Stimulated activated CD4-positive, alpha-beta T cell treated with anti-CD3 and anti-CD28 coated beads, Interleukin-4, amount 100 ng/mL, for 24 hours (primary cell): ENCODE results near the gene RSPH1.
"Not testable (repeated sequence)": the region's sequence is repeated elsewhere in the genome, so short reads cannot be mapped to it uniquely, and the experiment has no call there.

Source experiments
- DNase-seq: peaks from one replicate; pipeline ENCODE4 v3.0.0-alpha.2; 2020

The RSPH1 gene

DNA sequence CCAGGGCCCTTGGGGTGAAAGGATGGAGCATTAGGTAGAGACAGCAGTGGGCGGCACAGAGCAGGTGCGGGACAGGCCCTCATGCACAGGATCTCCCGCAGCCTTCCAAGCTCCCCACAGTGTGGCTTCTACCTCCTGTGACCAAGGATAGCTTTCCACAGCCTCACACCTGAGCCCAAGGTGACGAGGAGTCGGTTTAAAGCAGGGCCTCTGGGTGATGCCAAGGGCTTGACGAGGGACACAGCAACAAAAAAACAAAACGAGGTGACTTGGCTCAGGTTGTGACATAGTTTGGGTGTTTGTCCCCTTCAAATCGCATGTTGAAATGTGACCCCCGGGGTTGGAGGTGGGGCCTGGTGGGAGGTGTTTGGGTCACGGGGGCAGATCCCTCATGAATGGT is 15.3 kb downstream of the RSPH1 start:
- no peak for DNase-seq

DNA sequence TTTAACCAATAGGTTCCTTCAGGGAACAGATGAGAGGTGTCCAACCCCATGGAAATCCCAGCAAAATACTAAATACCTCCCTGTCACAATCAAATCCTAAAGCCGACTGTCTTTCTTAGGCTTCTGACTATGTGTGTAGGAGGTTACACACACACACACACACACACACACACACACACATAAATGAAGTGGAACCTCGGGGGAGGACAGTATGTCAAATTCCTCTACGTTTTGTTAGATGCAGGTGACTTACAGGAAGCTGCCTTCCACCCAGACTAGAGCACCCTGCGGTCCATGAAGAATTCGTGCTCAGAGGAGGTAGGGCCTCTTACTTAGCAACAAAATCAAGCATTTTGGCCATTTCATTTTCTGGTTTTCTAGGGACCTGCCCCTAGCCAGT is 16.4 kb downstream of the RSPH1 start:
- DNase-seq, result no peak

DNA sequence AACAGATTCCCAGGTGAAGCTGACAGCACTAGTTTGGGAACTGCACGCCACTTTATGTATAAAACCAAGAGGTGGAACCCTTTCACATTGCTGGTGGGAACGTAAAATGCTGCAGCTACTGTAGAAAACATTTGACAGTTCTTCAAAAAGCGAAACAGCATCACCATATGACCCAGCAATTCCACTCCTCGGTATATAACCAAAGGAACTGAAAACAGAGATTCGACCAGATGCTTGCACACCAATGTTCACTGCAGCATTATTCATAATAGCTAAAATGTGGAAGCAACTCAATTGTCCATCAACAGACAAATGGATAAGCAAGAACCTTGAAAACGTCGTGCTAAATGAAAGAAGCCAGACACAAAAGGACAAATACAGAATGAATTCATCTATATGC is 17.5 kb downstream of the RSPH1 start:
- no peak for DNase-seq

DNA sequence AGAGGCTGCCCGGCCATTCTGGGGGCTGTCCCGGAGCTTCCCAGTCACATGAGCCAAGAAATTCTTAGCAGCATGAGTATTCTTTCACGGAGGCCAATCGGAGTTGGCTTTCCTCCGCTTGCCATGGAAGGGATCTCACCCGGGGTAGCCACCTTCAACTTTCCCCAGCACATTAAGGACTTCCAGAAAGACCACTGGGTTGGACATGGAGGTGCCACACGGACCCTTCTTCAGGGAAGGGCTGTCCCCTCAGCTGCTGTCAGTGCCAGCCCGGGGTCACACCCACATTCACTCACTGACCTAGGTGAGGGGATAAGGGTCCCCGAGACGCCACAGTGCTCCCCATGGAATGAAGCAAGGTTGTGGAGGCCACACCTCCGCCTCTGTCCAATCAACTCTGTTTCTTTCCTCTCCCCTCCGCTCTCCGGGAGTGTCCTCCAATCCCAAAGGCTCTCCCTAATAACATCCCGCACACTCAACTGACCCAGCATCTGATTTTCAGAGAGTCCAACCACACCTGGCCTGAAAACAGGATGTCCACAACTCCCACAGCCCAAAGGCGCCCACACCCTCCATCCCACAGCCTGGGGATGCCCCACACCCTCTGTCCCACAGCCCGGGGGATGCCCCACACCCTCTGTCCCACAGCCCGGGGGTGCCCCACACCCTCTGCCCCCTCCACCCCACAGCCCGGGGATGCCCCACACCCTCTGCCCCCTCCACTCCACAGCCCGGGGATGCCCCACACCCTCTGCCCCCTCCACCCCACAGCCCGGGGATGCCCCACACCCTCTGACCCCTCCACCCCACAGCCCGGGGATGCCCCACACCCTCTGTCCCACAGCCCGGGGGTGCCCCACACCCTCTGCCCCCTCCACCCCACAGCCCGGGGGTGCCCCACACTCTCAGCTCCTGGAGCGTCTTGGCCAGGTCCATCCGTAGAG is 19.4 kb downstream of the RSPH1 start:
- DNase-seq, result no peak

DNA sequence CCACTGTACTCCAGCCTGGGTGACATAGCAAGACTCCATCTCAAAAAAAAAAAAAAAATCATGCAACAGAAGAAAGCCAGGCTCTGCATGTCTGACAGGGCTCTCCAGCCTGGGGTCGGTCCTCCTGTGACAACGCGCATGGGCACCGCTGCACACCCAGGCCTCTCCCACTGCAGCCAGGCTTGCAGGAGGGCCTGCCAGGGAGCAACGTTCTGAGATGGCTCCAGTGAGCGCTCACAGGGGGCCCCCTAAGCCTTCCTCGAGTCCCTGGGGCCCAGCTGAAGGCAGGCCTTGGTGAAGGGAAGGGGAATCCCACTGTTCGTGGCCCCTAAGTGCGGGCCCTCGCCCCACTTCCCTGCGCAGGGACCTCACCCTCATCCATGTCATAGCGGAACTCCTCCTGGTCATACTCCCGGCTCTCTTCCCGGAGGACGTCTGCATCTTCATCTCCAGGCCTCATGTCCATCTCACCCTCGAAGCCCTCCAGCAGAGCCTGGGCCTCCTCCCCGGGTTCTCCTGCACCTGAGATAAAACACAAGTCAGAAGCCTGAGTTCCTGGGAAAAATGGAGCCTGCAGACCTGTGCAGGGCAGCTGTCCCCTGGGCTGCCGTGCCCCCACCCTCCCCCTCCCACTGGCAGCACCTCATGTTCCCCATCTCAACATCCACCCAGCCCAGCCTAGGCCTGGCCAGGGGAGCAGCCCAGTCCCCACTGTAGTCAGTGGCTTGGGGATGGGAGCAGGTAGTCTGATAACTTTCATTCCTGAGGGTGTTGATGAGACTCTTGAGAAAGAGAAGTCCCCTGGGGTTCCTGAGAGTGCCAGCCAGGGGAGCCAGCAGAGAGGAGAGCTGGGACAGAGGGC is 20.3 kb downstream of the RSPH1 start:
- no peak for DNase-seq

DNA sequence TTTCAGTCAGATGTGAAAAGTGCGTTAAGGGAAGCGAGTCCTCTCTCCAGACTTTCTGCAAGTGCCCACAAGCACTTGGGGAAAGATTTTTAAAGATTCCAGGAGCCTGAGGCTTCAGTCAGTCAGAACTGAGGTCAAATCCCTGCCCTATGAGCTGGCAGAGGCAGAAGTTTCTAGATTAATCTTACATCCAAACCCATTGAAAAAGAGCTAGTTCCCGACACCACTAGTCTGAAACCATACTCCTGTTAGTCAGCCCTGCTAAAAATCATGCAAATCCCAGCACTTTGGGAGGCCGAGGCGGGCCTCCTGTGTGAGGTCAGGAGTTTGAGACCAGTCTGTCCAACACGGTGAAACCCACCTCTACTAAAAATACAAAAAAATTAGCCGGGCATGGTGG is 21.0 kb downstream of the RSPH1 start:
- no peak for DNase-seq

DNA sequence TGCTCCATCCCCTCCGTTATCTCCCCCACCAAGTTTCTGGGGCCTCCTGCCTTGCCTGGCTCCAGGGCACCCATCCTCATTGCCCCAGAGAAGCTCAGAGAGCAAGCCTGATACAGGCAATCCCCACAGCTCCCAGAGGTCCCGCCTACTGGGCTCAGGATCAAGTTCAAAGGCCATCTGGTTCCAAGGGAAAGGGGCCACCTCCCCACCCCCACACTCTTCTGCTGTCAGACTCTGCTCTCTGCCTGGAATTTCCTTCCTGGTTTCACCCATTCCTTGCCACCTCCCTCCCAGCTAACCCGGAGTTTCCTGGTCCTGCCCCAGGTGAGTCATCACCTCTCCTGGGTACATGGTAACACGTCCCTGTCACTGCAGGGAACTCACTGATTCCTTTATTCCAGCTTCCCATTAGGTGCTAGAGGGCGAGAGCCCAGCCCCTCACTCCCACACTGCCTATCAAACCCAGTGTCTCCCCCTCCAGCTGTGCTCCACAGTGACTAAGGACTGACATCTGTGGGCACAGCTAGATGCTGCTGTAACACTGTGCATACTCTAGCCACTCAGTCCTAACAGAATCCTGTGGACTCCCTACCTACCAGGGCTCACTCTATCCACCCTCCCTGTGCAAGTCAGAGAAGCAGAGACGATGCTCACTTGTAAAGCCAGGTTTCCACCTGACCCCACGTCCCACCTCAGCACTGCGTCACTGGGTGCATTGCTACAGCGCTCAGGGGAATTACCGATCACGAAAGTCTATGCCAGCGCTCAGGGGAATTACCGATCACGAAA is 21.8 kb downstream of the RSPH1 start:
- no peak for DNase-seq

DNA sequence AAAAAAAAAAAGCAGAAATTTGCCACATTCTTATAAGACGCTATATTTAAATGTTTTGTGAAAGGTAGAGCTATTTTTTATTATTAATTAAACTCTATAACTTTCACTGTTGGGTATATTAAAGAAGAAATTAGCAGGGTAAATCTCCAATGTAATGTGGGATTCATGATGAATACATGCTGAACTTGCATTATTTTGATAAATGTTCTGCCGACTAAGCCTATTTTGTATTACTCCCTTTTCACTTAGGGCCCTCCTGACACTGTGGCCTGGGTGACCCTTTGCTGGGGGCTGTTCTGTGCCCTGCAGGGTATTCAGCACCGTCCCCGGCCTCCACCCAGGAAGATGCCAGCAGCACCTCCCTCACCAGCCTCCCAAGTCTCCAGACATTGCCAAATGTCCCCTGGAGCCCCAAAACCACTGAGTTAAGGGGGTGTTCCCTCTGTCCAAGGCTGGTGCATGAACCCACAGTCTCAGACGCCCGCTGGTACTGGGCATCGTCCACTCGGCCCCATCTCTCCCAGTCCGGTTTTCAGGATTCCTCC is 22.5 kb downstream of the RSPH1 start:
- no peak for DNase-seq

DNA sequence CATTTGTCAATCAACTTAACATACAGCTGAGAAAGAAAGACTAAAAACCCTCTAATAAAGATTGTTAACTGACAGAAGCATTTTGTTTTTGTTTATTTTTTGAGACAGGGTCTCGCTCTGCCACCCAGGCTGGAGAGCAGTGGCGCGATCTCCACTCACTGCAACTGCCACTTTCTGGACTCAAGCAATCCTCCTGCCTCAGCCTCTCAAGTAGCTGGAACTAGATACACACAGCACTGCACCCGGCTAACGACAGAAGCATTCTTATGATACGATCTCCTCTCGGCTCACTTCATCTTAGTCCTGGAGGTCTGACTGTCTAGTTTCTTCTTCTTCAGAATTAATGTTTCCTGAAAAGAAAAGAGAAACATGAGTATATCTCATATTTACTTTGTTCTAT is 23.5 kb downstream of the RSPH1 start:
- no peak for DNase-seq

DNA sequence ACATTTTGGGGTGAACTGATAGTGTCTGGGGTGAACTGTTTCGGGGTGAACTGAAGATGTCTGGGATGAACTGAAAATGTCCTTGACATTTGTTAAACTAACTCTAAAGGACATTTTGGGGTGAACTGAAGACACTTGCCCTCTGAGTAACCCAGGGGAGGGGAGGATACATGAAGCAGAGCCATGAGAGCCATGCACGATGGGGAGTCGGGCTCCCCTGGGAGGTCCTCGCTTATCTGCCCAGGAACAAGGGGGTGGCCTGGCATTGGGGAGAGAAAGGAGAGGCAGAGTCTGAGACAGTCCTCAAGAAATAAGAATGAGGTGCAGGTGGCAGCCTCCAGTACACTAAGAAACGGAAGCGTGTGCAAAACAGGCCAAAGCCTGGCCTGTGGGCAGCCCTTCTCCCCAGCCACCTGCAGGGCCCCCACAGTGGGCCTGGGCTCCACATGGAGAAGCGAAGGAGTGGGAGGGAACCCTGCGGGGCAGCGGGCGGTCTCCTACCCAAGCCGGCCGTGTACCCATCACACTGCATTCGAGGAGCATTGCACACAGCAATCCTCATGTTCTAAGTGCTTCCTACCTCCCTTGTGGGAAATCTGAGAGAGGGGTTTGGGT is 24.2 kb downstream of the RSPH1 start:
- no peak for DNase-seq

DNA sequence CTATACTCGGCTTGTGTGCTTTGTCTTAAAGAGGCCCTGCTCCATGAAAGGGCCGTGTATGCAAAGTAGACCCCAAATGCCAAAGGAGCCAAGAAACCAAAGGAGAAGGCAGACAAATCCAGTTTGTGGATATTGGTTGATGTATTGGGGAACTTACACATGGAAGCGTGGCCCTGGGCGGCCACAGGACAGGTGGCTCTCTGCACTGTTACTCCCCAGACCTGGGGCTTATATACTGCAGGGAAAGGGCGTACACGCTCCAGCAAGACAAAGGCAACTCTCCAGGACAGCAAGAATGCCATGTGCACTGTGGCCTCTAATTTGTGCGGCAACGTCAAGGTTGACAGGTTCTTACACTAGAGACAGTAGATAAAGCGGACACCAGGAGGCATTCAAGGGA is 24.8 kb downstream of the RSPH1 start:
- no peak for DNase-seq

DNA sequence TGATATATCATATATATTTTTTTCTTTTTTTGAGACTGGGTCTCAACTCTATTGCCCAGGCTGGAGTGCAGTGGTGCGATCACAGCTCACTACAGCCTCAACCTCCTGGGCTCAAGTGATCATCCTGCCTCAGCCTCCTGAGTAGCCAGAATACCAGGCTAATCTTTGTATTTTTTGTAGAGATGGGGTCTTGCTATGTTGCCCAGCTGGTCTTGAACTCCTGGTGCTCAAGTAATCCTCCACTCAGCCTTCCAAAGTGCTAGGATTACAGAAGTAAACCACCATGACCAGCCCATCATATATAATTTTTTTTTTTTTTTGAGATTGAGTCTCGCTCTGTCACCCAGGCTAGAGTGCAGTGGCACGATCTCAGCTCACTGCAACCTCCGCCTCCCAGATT is 26.3 kb downstream of the RSPH1 start:
- DNase-seq, result not testable (repeated sequence)

DNA sequence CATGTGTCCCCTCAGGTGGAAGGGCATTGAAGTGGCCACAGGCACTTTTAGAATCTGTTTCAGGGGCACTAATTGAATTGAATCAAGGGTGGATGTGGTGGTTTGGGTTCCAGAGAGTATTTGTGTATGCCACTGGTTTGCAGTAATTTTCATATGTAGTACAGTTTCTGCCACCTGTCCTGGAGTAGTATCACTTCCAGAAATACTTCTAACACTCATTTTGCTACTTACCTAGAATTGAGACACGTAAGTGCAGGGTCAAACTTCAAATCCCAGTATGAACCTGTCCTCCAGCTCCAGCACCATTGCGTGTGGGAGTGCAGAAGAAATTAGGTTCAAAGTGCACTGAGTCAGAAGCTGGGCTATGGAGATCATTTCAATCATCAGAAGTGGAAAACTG is 26.8 kb downstream of the RSPH1 start:
- no peak for DNase-seq

DNA sequence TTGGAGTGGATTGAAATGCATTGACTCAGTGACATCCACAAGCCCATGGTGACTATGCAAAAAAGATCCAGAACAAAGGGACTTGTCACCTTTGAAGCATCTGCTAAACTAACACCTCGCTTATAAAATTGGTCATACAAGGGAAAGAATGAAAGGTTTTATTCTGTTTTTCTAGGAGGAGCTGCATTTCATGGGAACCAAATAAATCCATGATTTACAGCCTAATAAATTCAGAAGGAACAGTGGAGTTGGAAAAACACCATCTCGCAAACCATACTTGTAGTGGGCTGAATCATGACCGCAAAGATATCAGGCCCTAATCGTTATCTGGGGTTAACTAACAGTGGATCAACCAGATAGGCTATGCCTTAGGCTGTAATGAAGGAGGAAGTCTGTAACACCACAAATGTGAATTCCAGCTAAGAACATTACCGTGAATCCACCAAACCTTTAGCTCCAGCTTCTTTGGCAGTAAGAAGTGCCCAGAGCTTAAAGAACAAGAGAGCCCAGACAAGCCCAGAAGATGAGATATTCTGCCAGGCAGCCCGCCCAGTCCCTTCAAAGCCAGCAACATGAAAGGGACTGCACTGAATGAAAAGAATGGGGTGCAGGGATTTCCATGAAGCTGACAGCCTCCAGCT is 27.4 kb downstream of the RSPH1 start:
- no peak for DNase-seq

DNA sequence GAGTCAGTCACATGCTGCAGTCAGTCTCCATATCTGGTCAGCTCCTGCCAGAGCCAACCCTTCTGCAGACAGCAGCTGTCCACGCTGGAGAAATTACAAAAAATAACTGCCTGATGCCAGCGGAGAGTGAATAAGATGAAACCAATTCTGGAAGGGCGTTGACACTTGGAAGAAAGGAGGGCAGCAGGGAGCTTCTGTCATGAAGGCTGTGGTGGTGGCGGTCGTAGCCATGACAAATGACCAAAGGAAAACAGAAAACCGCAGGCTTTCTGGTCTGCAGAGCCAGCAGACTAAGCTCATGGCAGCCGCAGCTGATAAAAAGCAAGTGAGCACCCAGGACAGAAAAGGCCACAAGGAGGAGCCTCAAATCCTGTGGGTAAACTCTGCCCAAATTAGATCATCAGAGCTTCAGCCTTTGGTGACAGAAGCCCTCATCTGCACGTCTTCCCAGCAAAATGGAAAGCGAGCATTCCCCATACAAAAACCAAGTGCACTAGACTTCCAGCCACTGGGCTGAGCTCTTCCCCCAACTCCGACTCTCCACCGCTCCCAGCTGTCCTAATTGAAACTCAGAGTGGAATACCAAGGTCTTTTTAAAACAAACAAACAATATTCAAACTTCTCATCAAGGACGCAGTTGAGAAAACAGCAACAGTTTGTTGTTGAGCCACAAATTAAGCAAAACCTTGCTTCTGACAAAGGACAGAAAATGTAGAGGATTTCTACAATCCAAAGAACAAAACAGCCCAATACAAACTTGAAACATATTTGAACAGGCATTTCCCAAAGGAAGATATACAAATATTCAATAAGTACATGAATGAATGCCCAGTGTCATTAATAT is 28.7 kb downstream of the RSPH1 start:
- no peak for DNase-seq

DNA sequence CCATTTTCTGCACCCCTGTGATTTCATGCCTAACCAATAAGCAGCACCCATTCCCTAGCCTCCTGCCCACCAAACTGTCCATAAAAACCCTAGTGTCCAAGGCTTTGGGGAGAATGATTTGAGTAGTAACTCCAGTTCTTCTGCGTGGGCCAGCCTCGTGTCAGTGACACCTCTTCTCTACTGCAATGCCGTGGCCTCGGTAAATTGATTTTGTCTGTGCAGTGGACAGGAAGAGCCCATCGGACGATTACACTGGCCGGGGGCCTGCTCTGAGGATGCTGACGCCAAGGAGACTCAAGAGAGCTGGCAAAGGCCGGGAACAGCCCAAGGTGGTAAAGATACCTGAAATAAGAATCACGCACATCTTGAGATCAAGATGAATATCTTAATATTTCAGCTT is 29.3 kb downstream of the RSPH1 start:
- DNase-seq, result no peak

DNA sequence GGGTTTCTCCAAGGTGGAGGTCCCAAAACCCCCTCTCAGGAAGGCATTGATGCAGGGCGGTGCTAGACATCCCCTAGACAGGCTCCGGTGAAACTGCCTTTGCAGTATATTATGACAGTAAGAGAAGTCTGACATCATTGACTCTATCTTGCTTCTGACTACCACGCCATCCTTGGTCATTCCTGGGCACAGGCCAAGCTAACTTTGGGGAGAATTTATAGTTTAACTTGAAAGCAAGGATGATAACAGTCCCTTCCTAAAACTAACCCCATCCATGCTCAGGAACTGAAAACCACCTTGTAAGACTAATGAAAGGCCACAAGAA is 30.3 kb downstream of the RSPH1 start:
- DNase-seq, result no peak

DNA sequence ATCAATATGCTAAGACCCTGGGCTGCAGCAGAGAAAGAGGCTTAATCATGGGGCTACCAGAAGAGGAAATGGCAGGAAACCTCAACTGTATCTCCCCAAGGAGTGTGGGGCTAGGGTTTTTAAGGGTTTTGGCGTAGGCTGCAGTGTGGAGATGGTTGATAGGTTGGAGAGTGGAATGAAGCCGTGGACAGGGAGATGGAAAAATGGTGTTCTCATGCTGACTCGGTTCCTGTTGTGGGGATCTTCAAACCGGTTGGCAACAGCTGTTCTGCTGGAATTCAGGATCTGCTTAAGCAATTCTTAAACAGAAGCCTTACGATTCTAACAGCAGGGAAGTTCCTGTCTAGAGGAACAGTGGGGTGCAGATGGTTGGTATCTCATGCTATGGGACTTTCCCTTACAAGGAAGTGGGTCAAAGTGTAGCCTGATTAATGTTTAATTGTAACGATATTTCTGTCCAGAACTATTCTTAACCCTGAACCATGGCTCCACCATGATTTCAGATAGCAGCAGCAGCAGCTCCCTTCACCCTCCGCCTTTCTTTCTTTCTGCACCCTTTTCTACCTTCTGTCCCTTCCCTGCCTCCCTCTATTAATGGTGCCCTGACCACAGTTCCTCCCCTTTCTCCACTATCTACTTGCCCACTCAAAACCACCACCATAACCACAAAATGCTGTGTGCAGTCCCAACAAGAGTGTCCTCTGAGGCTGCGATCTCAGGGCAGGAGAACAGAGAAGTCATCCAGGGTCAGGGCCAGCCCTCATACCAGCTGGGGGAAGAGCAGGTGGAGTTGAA is 30.8 kb downstream of the RSPH1 start:
- DNase-seq, result no peak

DNA sequence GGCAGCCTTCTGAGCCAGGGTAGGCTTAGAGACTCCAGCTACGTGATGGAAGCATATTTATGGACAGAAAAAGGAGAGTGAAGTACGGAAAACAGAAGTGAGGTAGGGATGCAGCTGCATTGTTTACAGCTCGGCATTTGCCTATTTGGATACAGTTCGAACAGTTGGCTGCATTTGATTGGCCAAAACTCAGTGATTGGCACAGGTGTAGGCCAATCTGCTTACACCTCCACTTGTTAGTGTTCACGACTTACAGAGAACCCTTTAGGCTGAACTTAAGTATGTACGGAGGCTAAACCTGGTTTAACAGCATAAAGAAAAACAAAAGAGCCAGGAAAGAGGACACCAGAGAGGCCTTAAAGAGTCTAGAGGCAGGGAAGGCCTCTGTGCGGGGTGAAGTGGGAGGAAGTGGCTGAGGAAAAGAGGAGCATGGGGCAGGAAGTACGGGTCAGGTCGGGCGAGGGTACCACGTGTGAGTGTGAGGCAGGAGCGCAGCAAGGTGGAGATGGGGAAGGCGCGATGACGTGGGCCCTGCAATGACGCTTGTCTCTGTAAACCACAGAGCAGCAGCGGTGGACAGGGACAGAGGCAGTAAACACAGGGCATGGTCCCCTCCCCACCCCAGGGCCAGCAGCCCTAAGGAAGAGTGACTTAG is 32.0 kb downstream of the RSPH1 start:
- DNase-seq, result peak; percentile 63
